Colonic mucosa (tissue), 4 donors: Measurements from ENCODE around the gene SH3BP4. TPM values are rescaled to one million over a fixed set of nuclear protein-coding genes. Genes with fewer than 3 reads are reported as not detected.
A peak's percentile ranks its signal among the peaks of the same experiment; 100 is the strongest.

Experiments
- DNase-seq: peaks from one replicate; pipeline ENCODE4 v3.0.0-alpha.2; 2020
- H3K27ac ChIP-seq: fragments of 200-600 bp; one replicate; pipeline ENCODE4 v1.8.0; 2021
- H3K27me3 ChIP-seq: fragments of 200-600 bp; one replicate; pipeline ENCODE4 v1.8.0; 2021
- H3K36me3 ChIP-seq: fragments of 200-600 bp; one replicate; pipeline ENCODE4 v1.8.0; 2021
- H3K4me1 ChIP-seq: fragments of 200-600 bp; one replicate; pipeline ENCODE4 v1.8.0; 2021; ENCODE audit warnings: mild to moderate bottlenecking
- H3K4me3 ChIP-seq: fragments of 200-600 bp; one replicate; pipeline ENCODE4 v1.8.0; 2021
- H3K9ac ChIP-seq, 2 donors: one replicate each; pipeline ENCODE4 v1.7.0; 2013; ENCODE audit warnings: control low read depth in 2 of 2, low read depth in 2 of 2, low read length in 2 of 2
- H3K9me3 ChIP-seq: fragments of 200-600 bp; one replicate; pipeline ENCODE4 v1.8.0; 2021
- intact Hi-C: fragments of 100-400 bp; cut with DNase I; formaldehyde crosslinking; loops from one replicate; pipeline ENCODE4 v1.14.1; 2022
- total RNA-seq, 2 donors: library from RNA; stranded (reverse); fragmentation: NEBNext Ultra II Directional in 1 of 2; extraction: Animal tissue kit (Norgen Biotek cat#: 25700) in 1 of 2; gene quantifications; one replicate each; pipeline ENCODE4 v1.2.1, GENCODE V29; 2021
- TF ChIP-seq, protein P1 (sequence below): fragments of 200-600 bp; IDR thresholded peaks from one replicate; pipeline ENCODE4 v1.8.0; 2022; ENCODE audit warnings: antibody characterized with exemption, mild to moderate bottlenecking
- donor health status: healthy.
- donor health status: DM: no; HTN: no; CAD: no.
- donor health status: DM: no; HTN: no; CAD: no.

Gene SH3BP4
- total RNA-seq, 2 donors from 2014 or later: 29.1 to 44.4 TPM

DNA sequence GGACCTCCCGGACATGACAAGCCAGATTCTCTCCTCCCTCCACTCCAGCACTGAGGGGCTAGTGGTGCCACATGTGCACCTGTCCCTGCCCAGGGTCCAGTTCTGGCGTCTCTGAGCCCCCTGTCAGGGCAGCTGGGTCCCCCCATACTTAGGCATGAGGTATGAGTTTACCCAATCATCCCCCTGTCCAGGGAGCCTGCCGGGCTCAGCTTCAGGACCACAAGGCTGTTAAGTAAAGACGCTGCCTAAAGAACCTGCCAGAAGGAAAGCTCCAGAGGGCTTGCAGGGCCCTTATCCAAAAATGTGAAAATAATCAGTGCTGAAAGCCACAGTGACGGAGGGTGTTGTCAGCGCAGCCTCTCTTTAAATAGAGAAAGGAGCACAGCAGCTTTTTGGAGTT, 40.0 kb downstream of the SH3BP4 start:
- no peak overlapping the region for H3K9ac ChIP-seq
- no peak overlapping the region for H3K4me3 ChIP-seq
- no peaks in the 10 kb centered on the region for H3K4me1 ChIP-seq
- intact Hi-C loops: no loop called here
- no peak for DNase-seq
- no peaks in the 10 kb centered on the region for H3K9me3 ChIP-seq
- H3K27me3 ChIP-seq: no peaks in the 10 kb centered on the region
- H3K27ac ChIP-seq: no peak overlapping the region
- TF ChIP-seq, protein P1, sequence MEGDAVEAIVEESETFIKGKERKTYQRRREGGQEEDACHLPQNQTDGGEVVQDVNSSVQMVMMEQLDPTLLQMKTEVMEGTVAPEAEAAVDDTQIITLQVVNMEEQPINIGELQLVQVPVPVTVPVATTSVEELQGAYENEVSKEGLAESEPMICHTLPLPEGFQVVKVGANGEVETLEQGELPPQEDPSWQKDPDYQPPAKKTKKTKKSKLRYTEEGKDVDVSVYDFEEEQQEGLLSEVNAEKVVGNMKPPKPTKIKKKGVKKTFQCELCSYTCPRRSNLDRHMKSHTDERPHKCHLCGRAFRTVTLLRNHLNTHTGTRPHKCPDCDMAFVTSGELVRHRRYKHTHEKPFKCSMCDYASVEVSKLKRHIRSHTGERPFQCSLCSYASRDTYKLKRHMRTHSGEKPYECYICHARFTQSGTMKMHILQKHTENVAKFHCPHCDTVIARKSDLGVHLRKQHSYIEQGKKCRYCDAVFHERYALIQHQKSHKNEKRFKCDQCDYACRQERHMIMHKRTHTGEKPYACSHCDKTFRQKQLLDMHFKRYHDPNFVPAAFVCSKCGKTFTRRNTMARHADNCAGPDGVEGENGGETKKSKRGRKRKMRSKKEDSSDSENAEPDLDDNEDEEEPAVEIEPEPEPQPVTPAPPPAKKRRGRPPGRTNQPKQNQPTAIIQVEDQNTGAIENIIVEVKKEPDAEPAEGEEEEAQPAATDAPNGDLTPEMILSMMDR: no peak
- no peaks in the 10 kb centered on the region for H3K36me3 ChIP-seq

DNA sequence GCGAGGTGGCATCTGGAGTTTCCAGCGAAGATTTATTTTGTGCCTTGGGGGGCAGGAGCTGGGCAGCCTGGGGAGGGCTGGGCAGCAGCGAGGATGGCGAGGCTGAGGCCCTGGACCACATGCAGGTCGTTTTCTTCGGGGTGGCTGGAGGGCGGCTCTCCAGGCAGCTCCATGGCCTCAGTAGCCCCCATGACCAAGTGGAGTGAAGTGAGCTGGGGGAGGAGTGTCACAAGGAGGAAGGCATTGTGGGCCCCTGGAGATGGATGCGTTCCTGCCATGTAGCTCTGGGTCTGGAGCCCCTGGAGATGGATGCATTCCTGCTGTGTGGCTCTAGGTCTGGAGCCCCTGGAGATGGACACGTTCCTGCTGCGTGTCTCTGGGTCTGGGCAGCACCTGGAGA, 40.4 kb downstream of the SH3BP4 start:
- no peak for DNase-seq
- Histone ChIP-seq H3K27ac (no peak overlapping the region), H3K27me3 (no peaks in the 10 kb centered on the region), H3K9ac (no peak overlapping the region), H3K4me1 (no peaks in the 10 kb centered on the region), H3K9me3 (no peaks in the 10 kb centered on the region), H3K4me3 (no peak overlapping the region), H3K36me3 (no peaks in the 10 kb centered on the region)
- TF ChIP-seq, protein P1: no peak
- intact Hi-C loops: no loop called here

DNA sequence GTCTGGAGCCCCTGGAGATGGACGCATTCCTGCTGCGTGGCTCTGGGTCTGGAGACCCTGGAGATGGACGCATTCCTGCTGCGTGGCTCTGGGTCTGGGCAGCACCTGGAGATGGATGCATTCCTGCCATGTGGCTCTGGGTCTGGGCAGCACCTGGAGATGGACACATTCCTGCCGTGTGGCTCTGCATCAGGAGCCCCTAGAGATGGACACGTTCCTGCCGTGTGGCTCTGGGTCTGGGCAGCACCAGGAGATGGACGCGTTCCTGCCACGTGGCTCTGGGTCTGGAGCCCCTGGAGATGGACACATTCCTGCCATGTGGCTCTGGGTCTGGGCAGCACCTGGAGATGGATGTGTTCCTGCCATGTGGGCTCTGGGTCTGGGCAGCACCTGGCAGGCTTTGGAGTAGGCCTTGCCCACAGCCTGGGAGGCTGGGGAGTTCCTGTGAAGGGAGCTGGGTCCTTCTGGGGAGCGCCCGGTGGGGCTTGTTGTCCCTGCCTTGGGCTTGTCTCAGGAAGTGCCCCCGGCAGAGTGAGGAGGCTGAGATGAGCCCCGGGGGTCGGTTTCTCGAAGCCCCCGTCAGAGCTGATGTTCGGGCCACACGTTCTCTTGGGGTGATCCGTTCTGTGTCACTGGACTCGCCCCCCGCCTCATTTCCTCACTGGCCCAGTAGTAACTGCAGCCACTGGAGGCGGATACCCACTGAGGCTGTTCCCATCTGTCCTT, 41.0 kb downstream of the SH3BP4 start:
- Histone ChIP-seq H3K4me3 (no peak overlapping the region), H3K27me3 (no peaks in the 10 kb centered on the region), H3K9me3 (no peaks in the 10 kb centered on the region), H3K36me3 (no peaks in the 10 kb centered on the region), H3K9ac (no peak overlapping the region), H3K27ac (no peak overlapping the region), H3K4me1 (no peaks in the 10 kb centered on the region)
- TF ChIP-seq, protein P1: no peak
- intact Hi-C loops: no loop called here
- DNase-seq: no peak

DNA sequence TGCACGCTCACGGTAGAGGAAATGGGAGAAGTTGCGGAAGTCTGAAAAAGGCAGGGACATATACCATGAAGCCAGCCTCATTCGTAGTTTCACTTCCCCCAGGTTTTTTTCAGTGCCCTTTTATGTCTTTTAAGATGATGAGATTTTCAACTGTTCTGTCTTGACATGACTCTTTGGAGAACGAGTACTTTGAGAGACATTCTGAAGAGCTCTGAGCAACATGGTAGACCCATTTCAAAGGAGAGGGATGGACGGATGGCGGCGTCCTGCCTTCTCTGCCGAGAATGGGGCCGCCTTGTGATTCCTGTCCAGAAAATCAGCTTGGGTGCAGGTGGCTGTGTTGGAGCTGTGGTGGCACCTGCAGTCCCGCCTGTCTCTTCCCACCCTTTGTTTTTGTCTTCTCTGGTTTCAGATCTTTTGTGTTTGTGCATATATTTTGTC, 41.7 kb downstream of the SH3BP4 start:
- Histone ChIP-seq H3K4me1 (no peaks in the 10 kb centered on the region), H3K4me3 (no peak overlapping the region), H3K9ac (no peak overlapping the region), H3K27me3 (no peaks in the 10 kb centered on the region), H3K27ac (no peak overlapping the region), H3K9me3 (no peaks in the 10 kb centered on the region), H3K36me3 (no peaks in the 10 kb centered on the region)
- TF ChIP-seq, protein P1: no peak
- DNase-seq: no peak
- intact Hi-C loops: no loop called here

DNA sequence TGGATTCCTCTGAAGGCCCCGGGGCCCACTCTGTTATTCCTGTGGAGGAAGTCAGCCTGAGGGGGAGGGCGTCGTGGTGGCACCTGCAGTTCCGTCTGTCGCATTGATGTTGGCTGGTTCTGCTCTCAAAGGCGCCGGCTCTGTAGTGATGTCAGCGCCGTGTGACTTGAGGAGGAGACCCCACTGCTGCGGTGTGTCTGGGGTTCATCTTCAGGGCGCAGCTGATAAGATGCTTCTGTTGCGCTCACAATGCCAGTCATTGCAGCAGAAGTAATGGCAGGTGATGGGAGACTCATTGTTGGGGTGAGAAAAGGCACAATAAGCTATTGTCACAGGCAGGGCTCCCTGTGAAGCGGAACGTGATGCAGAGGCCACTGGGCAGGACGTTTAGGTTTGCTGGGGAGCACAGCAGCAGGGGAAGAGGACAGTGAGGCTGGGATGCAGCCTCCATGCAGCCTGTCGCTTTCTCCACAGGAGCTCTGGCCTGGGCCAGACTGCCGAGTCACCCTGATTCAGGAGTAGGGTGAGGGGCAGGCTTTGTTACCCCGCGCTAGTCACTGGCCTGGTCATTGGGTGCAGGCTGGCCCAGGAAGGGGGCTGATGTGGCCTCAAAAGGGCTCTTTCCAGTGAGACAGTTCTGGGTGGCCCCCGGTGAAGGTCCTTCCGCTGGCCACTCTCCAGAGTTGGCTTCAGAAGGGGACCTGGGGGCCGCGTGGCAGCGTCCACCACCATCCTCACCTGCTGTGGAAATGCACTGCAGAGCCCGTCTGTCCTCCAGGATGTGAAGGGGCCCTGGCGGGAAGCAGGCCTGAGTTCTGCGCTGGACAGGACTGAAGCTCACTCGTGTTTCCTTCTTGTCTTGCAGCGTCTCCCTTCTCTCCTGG, 42.9 kb downstream of the SH3BP4 start:
- Histone ChIP-seq H3K4me1 (no peaks in the 10 kb centered on the region), H3K9ac (peak overlapping the region in 1 of 2 donors; percentile 30), H3K9me3 (no peaks in the 10 kb centered on the region), H3K36me3 (no peaks in the 10 kb centered on the region), H3K27ac (no peak overlapping the region), H3K27me3 (no peaks in the 10 kb centered on the region), H3K4me3 (no peak overlapping the region)
- TF ChIP-seq, protein P1: no peak
- intact Hi-C loops: no loop called here
- DNase-seq: no peak
